NT2/D1 (cell line): ENCODE results near the gene CACHD1.

ENCODE experiments used
- SUZ12 ChIP-seq: IDR thresholded peaks from 2 replicates; pipeline ENCODE4 v1.6.1; 2011; ENCODE audit not compliant: insufficient read length, insufficient read depth; ENCODE audit errors: extremely low read depth
- YY1 ChIP-seq: IDR thresholded peaks from 2 replicates; pipeline ENCODE4 v1.6.1; 2011; ENCODE audit not compliant: insufficient read length, insufficient read depth
- ZNF274 ChIP-seq: IDR thresholded peaks from 2 replicates; pipeline ENCODE4 v1.6.1; 2011; ENCODE audit warnings: mild to moderate bottlenecking, low read depth, low read length

DNA sequence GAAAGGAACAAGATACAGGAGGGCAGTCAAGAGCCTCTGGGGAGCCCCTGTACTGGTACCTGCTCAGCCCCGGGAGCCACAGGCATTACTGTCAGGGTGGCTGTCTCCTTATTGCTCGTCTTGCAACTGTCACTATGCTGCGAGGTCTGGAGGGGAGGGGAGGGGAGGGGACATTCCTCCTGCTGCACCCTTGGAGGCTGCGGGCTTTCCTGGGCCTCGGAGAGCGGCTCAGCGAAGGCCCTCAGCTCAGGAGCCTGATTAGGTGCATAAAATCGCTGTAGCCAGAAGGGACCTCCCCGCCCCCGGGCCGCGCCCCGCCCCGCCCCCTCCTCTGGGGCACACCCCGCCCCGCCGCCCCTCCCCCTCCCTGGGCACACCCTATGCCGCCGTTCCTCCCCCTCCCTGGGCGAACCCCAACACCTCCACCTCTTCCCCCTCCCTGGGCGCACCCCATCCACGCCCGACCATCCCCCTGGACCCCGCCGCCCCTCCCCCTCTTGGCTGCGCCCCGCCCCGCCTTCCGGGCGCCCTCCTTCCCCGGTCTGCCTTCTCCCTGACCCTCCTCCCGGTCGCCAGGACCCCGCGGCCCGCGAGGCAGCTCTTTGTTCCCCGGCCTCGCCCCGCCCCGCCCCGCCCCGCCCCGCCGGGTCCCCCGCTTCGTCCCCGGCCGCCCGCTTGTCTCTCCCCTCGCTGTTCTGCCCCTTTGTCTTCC is 35.5 kb downstream of the CACHD1 start:
- no peak for TF ChIP-seq YY1
- TF ChIP-seq ZNF274: no peak
- TF ChIP-seq SUZ12: no peak
